Brain microvascular endothelial cell (primary cell): Measurements from ENCODE around the gene RAN.
A peak's percentile ranks its signal among the peaks of the same experiment; 100 is the strongest.

Experiments
- DNase-seq: peaks from one replicate; pipeline ENCODE4 v3.0.0-alpha.2; 2020
- H3K27ac ChIP-seq: fragments of 250-450 bp; sonication (Bioruptor Pico); 2 replicates; pipeline ENCODE4 v1.5.1; 2020; ENCODE audit warnings: mild to moderate bottlenecking, moderate library complexity
- H3K27me3 ChIP-seq: fragments of 250-450 bp; sonication (Bioruptor Pico); replicated peaks from 2 replicates; pipeline ENCODE4 v1.5.1; 2020; ENCODE audit warnings: mild to moderate bottlenecking
- H3K36me3 ChIP-seq: fragments of 250-450 bp; sonication (Bioruptor Pico); replicated peaks from 2 replicates; pipeline ENCODE4 v1.5.1; 2020; ENCODE audit warnings: mild to moderate bottlenecking
- H3K4me3 ChIP-seq: 2 replicates; pipeline ENCODE4 v1.5.1; 2011; ENCODE audit warnings: low read depth, mild to moderate bottlenecking, control low read depth, low read length, moderate library complexity
- in situ Hi-C: cut with HindIII; loops from 2 replicates; pipeline ENCODE4 v1.10.0; 2017; ENCODE audit warnings: low sequenced_read_pairs, low pct_ligation_motif_present
- TF ChIP-seq, protein P1 (sequence below): IDR thresholded peaks from 2 replicates; pipeline ENCODE4 v1.5.1; 2011; ENCODE audit warnings: low read depth, mild to moderate bottlenecking, moderate library complexity, low read length, control low read depth, inconsistent platforms; ENCODE audit errors: missing control alignments

The RAN gene

DNA sequence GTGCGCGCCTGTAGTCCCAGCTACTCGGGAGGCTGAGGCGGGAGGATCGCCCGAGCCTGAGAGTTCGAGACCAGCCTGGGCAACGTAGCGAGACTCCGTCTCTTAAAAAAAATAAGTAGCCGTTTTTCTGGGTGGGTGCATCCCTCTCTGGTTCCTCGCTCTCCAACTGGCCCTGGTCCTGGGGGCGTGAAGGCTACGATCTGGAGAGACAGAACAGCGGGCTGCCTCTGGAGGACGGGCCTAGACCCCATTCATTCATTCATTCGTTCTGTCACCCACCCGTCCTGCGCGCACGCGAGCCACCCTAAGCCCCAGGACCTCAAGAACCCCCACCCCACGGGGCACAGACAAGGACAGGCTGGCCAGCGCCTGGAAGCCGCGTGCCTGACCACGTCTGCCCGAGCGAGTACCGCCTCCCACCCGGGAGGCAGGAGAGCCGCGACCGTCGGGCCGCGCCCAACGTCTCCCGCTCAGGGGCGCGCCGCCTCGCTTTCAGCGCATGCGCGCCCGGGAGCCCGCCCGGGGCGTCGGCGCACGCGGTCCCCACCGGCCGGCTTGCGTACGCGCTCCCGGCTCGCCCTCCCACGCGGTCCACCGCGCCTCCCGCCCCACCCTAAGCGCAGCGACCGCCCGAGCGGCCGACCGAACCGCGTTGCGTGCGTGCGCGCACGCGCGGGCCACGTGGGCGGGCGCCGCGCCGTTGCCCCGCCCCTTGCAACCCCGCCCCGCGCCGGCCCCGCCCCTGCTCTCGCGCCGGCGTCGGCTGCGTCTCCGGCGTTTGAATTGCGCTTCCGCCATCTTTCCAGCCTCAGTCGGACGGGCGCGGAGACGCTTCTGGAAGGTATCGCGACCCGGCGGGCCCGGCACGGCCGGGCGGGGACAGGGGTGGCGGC lies at the start of gene RAN:
RAN (plus strand) TSS at position 781 of the 893 bp plus-strand sequence. CDS start 528 bp downstream, outside the sequence.
- in situ Hi-C loops: no loop called here
- DNase-seq: peak; percentile 81
- Histone ChIP-seq H3K36me3 (peaks cover 40% of the 10 kb centered on the region), H3K27me3 (no peaks in the 10 kb centered on the region), H3K27ac (peak within 1 kb of the TSS; percentile 94), H3K4me3 (peak within 1 kb of the TSS; percentile 83)
- TF ChIP-seq, protein P1, sequence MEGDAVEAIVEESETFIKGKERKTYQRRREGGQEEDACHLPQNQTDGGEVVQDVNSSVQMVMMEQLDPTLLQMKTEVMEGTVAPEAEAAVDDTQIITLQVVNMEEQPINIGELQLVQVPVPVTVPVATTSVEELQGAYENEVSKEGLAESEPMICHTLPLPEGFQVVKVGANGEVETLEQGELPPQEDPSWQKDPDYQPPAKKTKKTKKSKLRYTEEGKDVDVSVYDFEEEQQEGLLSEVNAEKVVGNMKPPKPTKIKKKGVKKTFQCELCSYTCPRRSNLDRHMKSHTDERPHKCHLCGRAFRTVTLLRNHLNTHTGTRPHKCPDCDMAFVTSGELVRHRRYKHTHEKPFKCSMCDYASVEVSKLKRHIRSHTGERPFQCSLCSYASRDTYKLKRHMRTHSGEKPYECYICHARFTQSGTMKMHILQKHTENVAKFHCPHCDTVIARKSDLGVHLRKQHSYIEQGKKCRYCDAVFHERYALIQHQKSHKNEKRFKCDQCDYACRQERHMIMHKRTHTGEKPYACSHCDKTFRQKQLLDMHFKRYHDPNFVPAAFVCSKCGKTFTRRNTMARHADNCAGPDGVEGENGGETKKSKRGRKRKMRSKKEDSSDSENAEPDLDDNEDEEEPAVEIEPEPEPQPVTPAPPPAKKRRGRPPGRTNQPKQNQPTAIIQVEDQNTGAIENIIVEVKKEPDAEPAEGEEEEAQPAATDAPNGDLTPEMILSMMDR: no peak

DNA sequence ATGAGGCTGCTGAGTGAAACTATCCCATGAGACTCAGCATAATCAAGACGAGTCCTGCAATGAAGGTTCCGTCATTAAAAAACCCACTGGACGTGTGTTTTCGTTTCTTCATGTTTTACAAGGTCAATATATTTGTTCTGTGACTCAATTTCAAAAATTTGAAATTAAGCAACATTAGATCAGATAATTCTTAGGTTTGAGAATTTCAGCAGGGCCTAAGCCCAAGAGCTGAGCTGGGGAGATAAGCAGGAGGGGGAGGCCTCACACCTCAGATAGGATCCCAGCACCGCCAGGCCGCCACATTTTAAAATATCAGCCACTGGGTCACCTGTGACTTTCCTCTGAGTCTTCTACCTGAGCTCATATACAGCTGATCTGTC lies 46.1 kb upstream of the RAN start:
- Histone ChIP-seq H3K36me3 (peaks cover 8% of the 10 kb centered on the region), H3K27ac (peak overlapping the region; percentile 44), H3K4me3 (no peak overlapping the region), H3K27me3 (no peaks in the 10 kb centered on the region)
- TF ChIP-seq, protein P1: no peak
- DNase-seq: no peak
- in situ Hi-C loops: no loop called here

DNA sequence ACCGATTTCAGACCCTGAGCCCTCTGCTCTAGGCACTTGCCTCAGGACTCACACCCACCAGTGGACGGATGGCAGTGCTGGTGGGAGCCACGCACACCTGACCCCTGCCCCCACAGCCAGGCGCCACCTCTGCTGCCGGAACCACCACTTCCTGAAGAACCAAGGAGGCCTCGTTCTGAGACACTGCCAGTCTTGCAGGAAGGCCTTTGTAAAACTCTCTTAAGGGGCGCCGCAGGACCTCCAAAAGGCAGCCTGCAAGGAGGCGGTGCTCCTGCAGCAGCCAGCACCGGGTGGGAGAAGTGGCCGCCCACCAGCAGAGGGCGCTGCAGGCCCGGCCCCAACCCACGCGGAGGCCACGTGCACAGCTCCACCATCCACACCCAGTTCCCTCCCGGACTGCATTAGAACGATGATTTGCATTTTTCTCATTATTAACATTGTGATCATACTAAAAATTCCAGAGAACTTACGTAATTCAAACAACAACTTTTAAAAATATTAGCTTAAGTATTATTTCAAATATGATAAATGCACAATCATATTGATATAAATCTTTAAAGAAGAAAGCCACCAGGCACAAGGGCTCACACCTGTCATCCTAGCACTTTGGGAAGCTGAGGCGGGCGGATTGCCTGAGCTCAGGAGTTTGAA lies 45.6 kb upstream of the RAN start:
- TF ChIP-seq, protein P1: peak; percentile 79
- in situ Hi-C loops: no loop called here
- peak overlapping the region; percentile 44 for H3K27ac ChIP-seq

DNA sequence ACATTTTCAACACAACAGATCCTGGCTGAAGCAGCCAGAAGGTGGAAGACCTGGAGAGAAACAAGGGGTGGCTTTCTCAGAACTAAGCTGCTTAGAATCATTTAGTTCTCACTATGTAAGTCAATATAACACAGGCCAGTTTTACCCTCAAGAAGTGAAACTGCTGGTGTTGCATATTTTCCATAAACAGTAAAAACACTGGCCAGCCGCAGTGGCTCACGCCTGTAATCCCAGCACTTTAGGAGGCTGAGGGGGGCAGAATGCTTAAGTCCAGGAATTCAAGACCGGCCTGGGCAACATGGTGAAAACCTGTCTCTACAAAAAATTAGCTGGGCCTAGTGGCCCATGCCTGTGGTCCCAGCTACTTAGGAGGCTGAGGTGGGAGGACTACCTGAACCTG lies 44.4 kb upstream of the RAN start:
- peaks cover 8% of the 10 kb centered on the region for H3K36me3 ChIP-seq
- H3K27me3 ChIP-seq: no peaks in the 10 kb centered on the region
- TF ChIP-seq, protein P1: no peak
- no peak overlapping the region for H3K27ac ChIP-seq
- no peak overlapping the region for H3K4me3 ChIP-seq
- in situ Hi-C loops: no loop called here
- DNase-seq: no peak

More for the DNA sequence above, 45.6 kb upstream of the RAN start:
- peaks cover 8% of the 10 kb centered on the region for H3K36me3 ChIP-seq
- H3K4me3 ChIP-seq: no peak overlapping the region
- peak; percentile 61 for DNase-seq
- H3K27me3 ChIP-seq: no peaks in the 10 kb centered on the region

DNA sequence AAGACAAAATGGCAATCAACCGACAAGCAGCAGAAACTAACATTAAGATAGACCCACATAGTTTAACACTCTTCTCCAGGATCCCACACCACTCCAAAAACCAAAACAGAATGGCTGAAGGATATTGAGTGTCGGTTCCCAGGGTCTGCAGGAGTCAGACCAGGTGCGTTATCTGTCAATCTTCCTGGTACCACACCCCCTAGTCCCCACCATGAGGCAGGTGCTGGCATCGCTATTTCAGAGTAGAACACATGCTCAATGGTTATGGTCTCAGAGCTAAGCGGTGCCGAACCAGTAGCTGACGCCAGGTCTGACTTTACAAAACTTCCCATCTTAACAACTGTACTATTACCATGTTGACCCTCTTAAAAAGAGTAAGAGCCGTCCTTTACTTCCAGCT lies 43.0 kb upstream of the RAN start:
- H3K36me3 ChIP-seq: peaks cover 4% of the 10 kb centered on the region
- in situ Hi-C loops: no loop called here
- no peaks in the 10 kb centered on the region for H3K27me3 ChIP-seq
- H3K27ac ChIP-seq: no peak overlapping the region
- DNase-seq: no peak
- no peak overlapping the region for H3K4me3 ChIP-seq
- TF ChIP-seq, protein P1: no peak
